Panc1 (cell line): ENCODE data around the gene AP5S1. TPM values are rescaled to one million over a fixed set of nuclear protein-coding genes. Genes with fewer than 3 reads are reported as not detected.

Experiments
- ATAC-seq: fragments of 200-7000 bp; cut with Tn5 transposase; 2 replicates; pipeline ENCODE4 v1.9.1; 2020; ENCODE audit warnings: mild to moderate bottlenecking, moderate library complexity
- BruUV-seq: library from RNA; stranded (reverse); fragments of 400-500 nt; replicated peaks from 2 replicates; lab custom pipeline; 2021; lab: Mats Ljungman, UMichigan
- CTCF ChIA-PET: fragments of 300-600 bp; sonication (Branson Sonifier 250); formaldehyde crosslinking; loops from one replicate; lab custom pipeline; 2022; ENCODE audit warnings: antibody characterized with exemption; lab: Charles Lee
- POLR2A ChIA-PET: fragments of 300-600 bp; sonication (Branson Sonifier 250); formaldehyde crosslinking; loops from one replicate; lab custom pipeline; 2022; ENCODE audit warnings: antibody characterized with exemption; lab: Charles Lee
- DNase-seq: peaks from one replicate; pipeline ENCODE4 v3.0.0-alpha.2; 2010; ENCODE audit warnings: low read depth, low spot score
- H3K27ac ChIP-seq: 2 replicates; pipeline ENCODE4 v1.5.1; 2011; ENCODE audit warnings: mild to moderate bottlenecking, low read length, inconsistent platforms
- H3K27me3 ChIP-seq: fragments of 200-500 bp; sonication (Bioruptor generic); 2 replicates; pipeline ENCODE4 v1.6.0; 2014; ENCODE audit warnings: low read length, inconsistent platforms; ENCODE audit not compliant: control insufficient read depth, insufficient read depth
- H3K36me3 ChIP-seq: fragments of 200-500 bp; sonication (Bioruptor generic); 2 replicates; pipeline ENCODE4 v1.5.1; 2014; ENCODE audit warnings: inconsistent platforms, mild to moderate bottlenecking, low read length, moderate library complexity; ENCODE audit not compliant: control insufficient read depth, insufficient read depth
- H3K4me1 ChIP-seq: 2 replicates; pipeline ENCODE4 v1.5.1; 2011; ENCODE audit warnings: inconsistent platforms, mild to moderate bottlenecking, low read length, moderate library complexity; ENCODE audit not compliant: control insufficient read depth, insufficient read depth
- H3K4me3 ChIP-seq, 2 experiments: 2 replicates each; pipeline ENCODE4 v1.5.1; 2011 to 2012; ENCODE audit warnings: low read depth in 2 of 2, low read length in 2 of 2, mild to moderate bottlenecking in 2 of 2, inconsistent platforms in 1 of 2, moderate library complexity in 1 of 2
- H3K9me3 ChIP-seq: fragments of 200-500 bp; sonication (Bioruptor generic); 2 replicates; pipeline ENCODE4 v1.5.1; 2014; ENCODE audit warnings: low read depth, mild to moderate bottlenecking, inconsistent platforms, low read length, moderate library complexity; ENCODE audit not compliant: control insufficient read depth, insufficient read depth
- POLR2AphosphoS5 ChIP-seq: IDR thresholded peaks from 2 replicates; pipeline ENCODE4 v1.6.1; 2012; ENCODE audit warnings: mild to moderate bottlenecking, low read depth, low read length, moderate library complexity
- SIN3A ChIP-seq: IDR thresholded peaks from 2 replicates; pipeline ENCODE4 v1.6.1; 2012; ENCODE audit warnings: low read depth, mild to moderate bottlenecking, low read length, moderate library complexity, borderline replicate concordance; ENCODE audit not compliant: insufficient read depth
- TCF7L2 ChIP-seq: IDR thresholded peaks from 2 replicates; pipeline ENCODE4 v1.6.1; 2011; ENCODE audit warnings: mild to moderate bottlenecking, low read depth, low read length, inconsistent platforms
- in situ Hi-C: cut with HindIII; loops from 2 replicates; pipeline ENCODE4 v1.10.0; 2016; ENCODE audit warnings: low sequenced_read_pairs, low pct_unique_long_range_greater_than_20kb
- intact Hi-C: fragments of 100-400 bp; cut with micrococcal nuclease; formaldehyde crosslinking; loops from one replicate; pipeline ENCODE4 v1.10.0; 2022; ENCODE audit not compliant: unreplicated experiment
- total RNA-seq: library from RNA; stranded (reverse); gene quantifications from one replicate; pipeline ENCODE4 v1.2.1, GENCODE V29; 2021; ENCODE audit not compliant: unreplicated experiment
- TF ChIP-seq, protein P1 (sequence below), 2 experiments: IDR thresholded peaks; 2 replicates each; pipeline ENCODE4 v1.6.1; 2011 to 2012; ENCODE audit warnings: low read depth in 2 of 2, control low read depth in 1 of 2, low read length in 1 of 2, mild to moderate bottlenecking in 1 of 2, moderate library complexity in 1 of 2; ENCODE audit not compliant: insufficient read depth in 1 of 2
- TF ChIP-seq, protein P2 (sequence below): fragments of 450-650 bp; IDR thresholded peaks from 2 replicates; pipeline ENCODE4 v1.5.1; 2017; ENCODE audit warnings: mild to moderate bottlenecking

AP5S1 gene
- total RNA-seq, 1 experiment from 2014 or later: 23.1 TPM

DNA sequence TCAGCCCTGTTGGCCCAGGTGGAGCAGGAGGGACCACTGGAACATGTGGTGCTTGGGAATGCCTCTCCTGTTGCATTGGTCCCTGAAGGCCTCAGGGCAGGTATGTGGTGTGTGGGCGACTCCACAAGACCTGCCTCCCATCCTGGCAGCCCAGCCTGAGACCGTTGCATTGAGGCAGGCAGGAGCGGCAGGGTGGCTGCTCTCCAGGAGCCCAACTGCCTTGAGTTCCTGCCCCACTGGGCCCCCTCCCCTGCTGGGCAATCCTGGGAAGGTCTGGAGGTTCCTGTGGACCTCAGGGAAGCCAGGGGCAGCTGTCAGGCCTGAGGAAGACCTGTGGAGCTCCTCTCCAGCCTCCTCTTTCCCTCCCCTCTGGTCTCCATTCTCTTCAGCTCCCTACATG is 46.1 kb downstream of the AP5S1 start:
- Histone ChIP-seq H3K36me3 (peaks cover 4% of the 10 kb centered on the region; the same call in 1 of the 2 replicates), H3K27me3 (no peaks in the 10 kb centered on the region), H3K27ac (no peak overlapping the region), H3K4me3 (no peak overlapping the region), H3K4me1 (no peaks in the 10 kb centered on the region), H3K9me3 (peaks cover 2% of the 10 kb centered on the region; the same call in 1 of the 2 replicates)
- in situ Hi-C loops: no loop called here
- no peak for TF ChIP-seq POLR2AphosphoS5
- TF ChIP-seq SIN3A: no peak
- ChIA-PET POLR2A (interaction anchor here (0.5 to 0.6 kb wide), 2 partner anchors 31 to 706 kb away, joined by 4 read pairs; no protein-coding TSS in a partner anchor), CTCF (interaction anchor here (0.6 kb wide), 1 partner anchor 11 kb away, joined by 9 read pairs; no protein-coding TSS in a partner anchor)
- no TSS peak for BruUV-seq
- intact Hi-C loops: no loop called here
- DNase-seq (no peak), ATAC-seq (peak; percentile 29)

GRCh38 chr20:3867802-3868201 is 47.5 kb downstream of the AP5S1 start:
- Histone ChIP-seq H3K27me3 (no peaks in the 10 kb centered on the region), H3K4me1 (no peaks in the 10 kb centered on the region), H3K4me3 (no peak overlapping the region), H3K27ac (no peak overlapping the region), H3K9me3 (no peaks in the 10 kb centered on the region), H3K36me3 (no peaks in the 10 kb centered on the region)
- ChIA-PET POLR2A (no interaction called here), CTCF (no interaction called here)
- TF ChIP-seq, protein P1, sequence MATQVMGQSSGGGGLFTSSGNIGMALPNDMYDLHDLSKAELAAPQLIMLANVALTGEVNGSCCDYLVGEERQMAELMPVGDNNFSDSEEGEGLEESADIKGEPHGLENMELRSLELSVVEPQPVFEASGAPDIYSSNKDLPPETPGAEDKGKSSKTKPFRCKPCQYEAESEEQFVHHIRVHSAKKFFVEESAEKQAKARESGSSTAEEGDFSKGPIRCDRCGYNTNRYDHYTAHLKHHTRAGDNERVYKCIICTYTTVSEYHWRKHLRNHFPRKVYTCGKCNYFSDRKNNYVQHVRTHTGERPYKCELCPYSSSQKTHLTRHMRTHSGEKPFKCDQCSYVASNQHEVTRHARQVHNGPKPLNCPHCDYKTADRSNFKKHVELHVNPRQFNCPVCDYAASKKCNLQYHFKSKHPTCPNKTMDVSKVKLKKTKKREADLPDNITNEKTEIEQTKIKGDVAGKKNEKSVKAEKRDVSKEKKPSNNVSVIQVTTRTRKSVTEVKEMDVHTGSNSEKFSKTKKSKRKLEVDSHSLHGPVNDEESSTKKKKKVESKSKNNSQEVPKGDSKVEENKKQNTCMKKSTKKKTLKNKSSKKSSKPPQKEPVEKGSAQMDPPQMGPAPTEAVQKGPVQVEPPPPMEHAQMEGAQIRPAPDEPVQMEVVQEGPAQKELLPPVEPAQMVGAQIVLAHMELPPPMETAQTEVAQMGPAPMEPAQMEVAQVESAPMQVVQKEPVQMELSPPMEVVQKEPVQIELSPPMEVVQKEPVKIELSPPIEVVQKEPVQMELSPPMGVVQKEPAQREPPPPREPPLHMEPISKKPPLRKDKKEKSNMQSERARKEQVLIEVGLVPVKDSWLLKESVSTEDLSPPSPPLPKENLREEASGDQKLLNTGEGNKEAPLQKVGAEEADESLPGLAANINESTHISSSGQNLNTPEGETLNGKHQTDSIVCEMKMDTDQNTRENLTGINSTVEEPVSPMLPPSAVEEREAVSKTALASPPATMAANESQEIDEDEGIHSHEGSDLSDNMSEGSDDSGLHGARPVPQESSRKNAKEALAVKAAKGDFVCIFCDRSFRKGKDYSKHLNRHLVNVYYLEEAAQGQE (IDR thresholded peaks at IDR 0.05; ENCODE audit: insufficient read depth in 1 of 2, low read depth in 2 of 2, low read length in 1 of 2): no peak
- TF ChIP-seq TCF7L2: no peak
- TF ChIP-seq POLR2AphosphoS5: no peak
- no peak for TF ChIP-seq SIN3A
- intact Hi-C loops: no loop called here
- in situ Hi-C loops: no loop called here
- DNase-seq (no peak), ATAC-seq (no peak)
- TSS peak; percentile 44 for BruUV-seq

- H3K36me3 ChIP-seq: no peaks in the 10 kb centered on the region
- H3K27me3 ChIP-seq: no peaks in the 10 kb centered on the region
- ATAC-seq: no peak
- TF ChIP-seq, protein P2, sequence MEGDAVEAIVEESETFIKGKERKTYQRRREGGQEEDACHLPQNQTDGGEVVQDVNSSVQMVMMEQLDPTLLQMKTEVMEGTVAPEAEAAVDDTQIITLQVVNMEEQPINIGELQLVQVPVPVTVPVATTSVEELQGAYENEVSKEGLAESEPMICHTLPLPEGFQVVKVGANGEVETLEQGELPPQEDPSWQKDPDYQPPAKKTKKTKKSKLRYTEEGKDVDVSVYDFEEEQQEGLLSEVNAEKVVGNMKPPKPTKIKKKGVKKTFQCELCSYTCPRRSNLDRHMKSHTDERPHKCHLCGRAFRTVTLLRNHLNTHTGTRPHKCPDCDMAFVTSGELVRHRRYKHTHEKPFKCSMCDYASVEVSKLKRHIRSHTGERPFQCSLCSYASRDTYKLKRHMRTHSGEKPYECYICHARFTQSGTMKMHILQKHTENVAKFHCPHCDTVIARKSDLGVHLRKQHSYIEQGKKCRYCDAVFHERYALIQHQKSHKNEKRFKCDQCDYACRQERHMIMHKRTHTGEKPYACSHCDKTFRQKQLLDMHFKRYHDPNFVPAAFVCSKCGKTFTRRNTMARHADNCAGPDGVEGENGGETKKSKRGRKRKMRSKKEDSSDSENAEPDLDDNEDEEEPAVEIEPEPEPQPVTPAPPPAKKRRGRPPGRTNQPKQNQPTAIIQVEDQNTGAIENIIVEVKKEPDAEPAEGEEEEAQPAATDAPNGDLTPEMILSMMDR: no peak
- TF ChIP-seq, protein P1 (IDR thresholded peaks at IDR 0.05; ENCODE audit: insufficient read depth in 1 of 2, low read depth in 2 of 2, low read length in 1 of 2): no peak
- TF ChIP-seq TCF7L2 (no peak), SIN3A (no peak), POLR2AphosphoS5 (no peak)
- no TSS peak for BruUV-seq
- H3K4me1 ChIP-seq: no peaks in the 10 kb centered on the region
- ChIA-PET CTCF (no interaction called here), POLR2A (no interaction called here)
- H3K27ac ChIP-seq: no peak overlapping the region
- no peak for DNase-seq
- H3K9me3 ChIP-seq: no peaks in the 10 kb centered on the region
- intact Hi-C loops: no loop called here
- in situ Hi-C loops: no loop called here
- H3K4me3 ChIP-seq: no peak overlapping the region
Observed at GRCh38 chr20:3869839-3870634, 49.7 kb downstream of the AP5S1 start.
